HEK293T (cell line): ENCODE results near the gene GTF3C5.

Source experiments
- BHLHE40 ChIP-seq: fragments of 450-650 bp; IDR thresholded peaks from 2 replicates; pipeline ENCODE4 v1.6.1; 2016; ENCODE audit warnings: mild to moderate bottlenecking, moderate library complexity, borderline replicate concordance
- CTBP1 ChIP-seq: fragments of 450-650 bp; IDR thresholded peaks from 2 replicates; pipeline ENCODE4 v1.6.1; 2016; ENCODE audit warnings: borderline replicate concordance
- ELF4 ChIP-seq: fragments of 450-650 bp; IDR thresholded peaks from 2 replicates; pipeline ENCODE4 v1.6.1; 2017; ENCODE audit warnings: antibody characterized with exemption
- FOXA1 ChIP-seq: fragments of 450-650 bp; IDR thresholded peaks from 2 replicates; pipeline ENCODE4 v1.6.1; 2016; ENCODE audit warnings: mild to moderate bottlenecking
- FOXK2 ChIP-seq: fragments of 450-650 bp; IDR thresholded peaks from 2 replicates; pipeline ENCODE4 v1.6.1; 2016; ENCODE audit warnings: mild to moderate bottlenecking
- HDGF ChIP-seq: fragments of 450-650 bp; IDR thresholded peaks from 2 replicates; pipeline ENCODE4 v1.6.1; 2017; ENCODE audit warnings: antibody characterized with exemption, borderline replicate concordance
- LEF1 ChIP-seq: fragments of 450-650 bp; IDR thresholded peaks from 2 replicates; pipeline ENCODE4 v1.6.1; 2017; ENCODE audit warnings: mild to moderate bottlenecking, borderline replicate concordance
- NFRKB ChIP-seq: fragments of 450-650 bp; IDR thresholded peaks from 2 replicates; pipeline ENCODE4 v1.6.1; 2016; ENCODE audit warnings: mild to moderate bottlenecking, moderate library complexity
- SP1 ChIP-seq: fragments of 450-650 bp; IDR thresholded peaks from 2 replicates; pipeline ENCODE4 v1.6.1; 2017
- SUZ12 ChIP-seq: fragments of 450-650 bp; IDR thresholded peaks from 2 replicates; pipeline ENCODE4 v1.6.1; 2016; ENCODE audit warnings: mild to moderate bottlenecking
- TARDBP ChIP-seq: fragments of 450-650 bp; IDR thresholded peaks from 2 replicates; pipeline ENCODE4 v1.6.1; 2016
- ZNF384 ChIP-seq: fragments of 450-650 bp; IDR thresholded peaks from 2 replicates; pipeline ENCODE4 v1.6.1; 2016
- TF ChIP-seq, protein P1 (sequence below): fragments of 450-650 bp; IDR thresholded peaks from 2 replicates; pipeline ENCODE4 v1.6.1; 2016

DNA sequence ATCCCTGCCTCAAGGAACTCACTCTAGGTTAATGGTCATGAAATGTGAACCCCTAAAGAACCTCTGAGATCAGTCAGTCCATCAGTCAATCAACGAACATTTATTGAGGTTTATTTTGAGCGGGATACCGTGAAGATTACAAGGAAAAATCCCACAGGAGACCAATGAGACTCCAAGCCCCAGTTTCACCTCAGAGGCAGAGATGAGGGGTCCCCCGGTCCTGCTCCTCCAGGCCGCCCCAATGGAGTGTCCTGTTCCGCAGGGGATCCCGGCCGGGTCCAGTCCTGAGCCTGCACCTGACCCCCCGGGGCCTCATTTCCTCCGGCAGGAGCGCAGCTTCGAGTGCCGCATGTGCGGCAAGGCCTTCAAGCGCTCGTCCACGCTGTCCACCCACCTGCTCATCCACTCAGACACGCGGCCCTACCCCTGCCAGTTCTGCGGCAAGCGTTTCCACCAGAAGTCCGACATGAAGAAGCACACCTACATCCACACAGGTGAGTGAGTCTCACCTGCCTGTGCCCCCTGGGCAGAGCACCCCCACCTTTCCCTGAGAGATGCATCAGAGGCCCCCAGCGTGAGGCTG lies 41.3 kb upstream of the GTF3C5 start:
- TF ChIP-seq HDGF (no peak), FOXA1 (no peak), LEF1 (no peak), TARDBP (no peak), ELF4 (no peak), BHLHE40 (no peak), CTBP1 (no peak), NFRKB (no peak), SUZ12 (no peak), SP1 (no peak), ZNF384 (no peak), FOXK2 (no peak)
- TF ChIP-seq, protein P1, sequence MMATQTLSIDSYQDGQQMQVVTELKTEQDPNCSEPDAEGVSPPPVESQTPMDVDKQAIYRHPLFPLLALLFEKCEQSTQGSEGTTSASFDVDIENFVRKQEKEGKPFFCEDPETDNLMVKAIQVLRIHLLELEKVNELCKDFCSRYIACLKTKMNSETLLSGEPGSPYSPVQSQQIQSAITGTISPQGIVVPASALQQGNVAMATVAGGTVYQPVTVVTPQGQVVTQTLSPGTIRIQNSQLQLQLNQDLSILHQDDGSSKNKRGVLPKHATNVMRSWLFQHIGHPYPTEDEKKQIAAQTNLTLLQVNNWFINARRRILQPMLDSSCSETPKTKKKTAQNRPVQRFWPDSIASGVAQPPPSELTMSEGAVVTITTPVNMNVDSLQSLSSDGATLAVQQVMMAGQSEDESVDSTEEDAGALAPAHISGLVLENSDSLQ = no peak
